ENCODE data around the gene PRDM4.
"Not testable (repeated sequence)": the region's sequence is repeated elsewhere in the genome, so short reads cannot be mapped to it uniquely, and the experiment has no call there.

Gene PRDM4

DNA sequence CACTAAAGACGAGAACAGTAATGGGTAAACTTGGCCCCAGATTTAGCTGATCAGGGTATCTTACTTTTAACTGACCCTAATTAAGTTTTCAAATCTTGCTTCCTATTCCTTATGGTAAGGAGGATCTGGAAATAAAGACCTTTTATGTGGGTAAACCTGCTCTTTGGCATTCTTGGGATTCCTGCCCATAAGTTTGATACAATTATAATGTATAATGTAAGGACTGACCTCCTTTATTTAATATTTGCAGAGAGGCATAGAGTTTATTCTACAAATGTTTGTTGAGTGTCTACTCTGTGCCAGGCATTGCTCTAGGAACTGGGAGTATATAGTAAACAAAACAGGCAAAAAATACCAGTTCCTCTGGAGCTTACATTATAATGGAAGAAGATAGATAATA is 4.4 kb upstream of the PRDM4 start:
- no peak for DNase-seq

DNA sequence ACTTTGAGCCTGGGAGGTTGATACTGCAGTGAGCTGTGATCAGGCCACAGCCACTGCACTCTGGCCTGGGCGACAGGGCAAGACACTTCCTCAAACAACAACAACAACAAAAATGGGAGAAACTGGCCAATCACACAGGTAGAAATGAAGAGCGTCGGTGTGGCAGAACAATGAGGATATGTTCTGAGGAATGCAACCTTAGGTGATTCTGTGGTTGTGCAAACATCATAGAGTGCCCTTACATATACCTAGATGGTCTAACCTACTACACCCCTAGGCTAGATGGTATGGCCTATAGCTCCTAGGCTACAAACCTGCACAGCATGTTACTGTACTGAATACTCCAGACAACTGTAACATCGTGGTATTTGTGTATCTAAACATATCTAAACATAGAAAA is 3.7 kb upstream of the PRDM4 start:
- DNase-seq = no peak

DNA sequence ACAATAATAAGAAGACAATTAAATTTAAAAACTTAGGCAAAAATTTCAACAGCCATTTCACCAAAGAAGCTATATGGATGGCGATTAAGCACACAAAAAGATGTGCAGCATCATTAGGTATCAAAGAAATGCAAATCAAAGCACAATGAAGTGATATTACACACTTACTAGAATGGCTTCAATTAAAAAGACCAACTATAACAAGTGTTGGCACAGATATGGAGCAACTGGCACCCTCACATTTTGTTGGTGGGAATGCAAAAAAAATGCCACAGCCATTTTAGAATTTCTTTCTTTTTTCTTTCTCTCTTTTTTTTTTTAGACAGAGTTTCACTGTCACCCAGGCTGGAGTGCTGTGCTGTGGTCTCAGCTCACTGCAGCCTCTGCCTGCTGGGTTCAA is 1.9 kb upstream of the PRDM4 start:
- DNase-seq = no peak

DNA sequence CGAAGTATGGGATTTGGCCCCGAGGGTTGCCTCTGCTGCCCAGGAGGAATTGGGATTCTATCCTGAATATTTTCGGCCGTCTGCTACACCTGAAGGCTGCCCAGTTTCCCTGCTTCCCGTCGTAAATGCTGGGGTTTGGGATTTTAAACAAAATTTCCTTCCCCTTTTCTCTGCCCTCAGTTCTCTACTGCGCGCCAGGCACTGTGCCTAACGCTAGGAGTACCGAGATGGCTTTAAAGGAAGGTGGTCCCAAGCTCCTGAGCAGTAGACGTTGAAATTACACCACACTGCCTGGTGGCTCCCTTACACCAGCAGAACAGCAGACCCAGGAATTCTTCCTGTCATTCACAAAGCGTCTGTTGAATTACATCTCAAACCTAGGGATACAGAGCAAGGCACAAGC is 566 bp upstream of the PRDM4 start:
- DNase-seq = no peak

DNA sequence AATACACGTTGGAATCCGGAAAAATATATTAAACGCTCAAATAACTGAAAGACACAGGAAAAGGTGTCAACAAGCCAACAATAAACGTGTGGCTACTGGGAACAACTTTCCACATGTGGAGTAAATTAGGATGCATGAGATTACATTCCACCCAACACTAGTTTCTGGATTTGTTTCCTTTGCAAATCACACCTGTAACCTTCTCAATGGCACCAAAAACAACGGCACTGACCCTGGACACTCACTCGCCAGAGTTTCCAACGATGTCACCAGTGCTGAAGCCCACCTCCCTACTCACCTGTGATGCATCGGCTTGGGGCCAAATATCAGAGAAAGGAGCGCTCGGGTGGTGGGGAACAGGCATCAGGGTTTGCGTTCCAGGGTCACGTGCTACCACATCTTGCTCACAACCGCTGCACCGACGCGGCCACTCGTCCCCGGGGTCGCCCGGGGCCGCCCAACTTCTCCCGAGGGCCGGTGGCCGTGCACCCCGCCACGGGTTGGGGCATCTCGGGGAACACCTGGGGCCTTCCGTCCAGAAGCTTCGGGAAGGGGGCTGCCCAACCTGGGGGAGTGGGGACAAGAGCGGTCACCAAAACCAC is 629 bp downstream of the PRDM4 start:
- no peak for DNase-seq

DNA sequence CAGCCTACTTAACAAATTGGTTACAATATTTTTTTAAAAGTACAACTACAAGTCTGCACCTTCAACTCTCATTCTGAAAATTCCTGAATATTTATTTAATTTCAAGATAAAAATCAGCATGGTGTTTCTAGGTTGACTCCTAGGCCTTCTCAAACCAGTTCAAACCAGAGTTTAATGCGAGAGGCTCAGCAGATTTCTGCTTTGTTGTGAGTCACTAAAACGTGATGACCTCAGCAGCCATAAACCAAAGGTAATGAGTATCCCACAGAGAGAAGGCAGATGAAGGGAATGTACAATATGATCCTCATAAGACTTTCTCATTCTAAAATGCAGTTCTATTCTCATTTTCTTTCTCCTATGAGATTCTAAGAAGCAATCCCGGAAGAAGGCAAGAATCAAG is 1.5 kb downstream of the PRDM4 start:
- no peak for DNase-seq

DNA sequence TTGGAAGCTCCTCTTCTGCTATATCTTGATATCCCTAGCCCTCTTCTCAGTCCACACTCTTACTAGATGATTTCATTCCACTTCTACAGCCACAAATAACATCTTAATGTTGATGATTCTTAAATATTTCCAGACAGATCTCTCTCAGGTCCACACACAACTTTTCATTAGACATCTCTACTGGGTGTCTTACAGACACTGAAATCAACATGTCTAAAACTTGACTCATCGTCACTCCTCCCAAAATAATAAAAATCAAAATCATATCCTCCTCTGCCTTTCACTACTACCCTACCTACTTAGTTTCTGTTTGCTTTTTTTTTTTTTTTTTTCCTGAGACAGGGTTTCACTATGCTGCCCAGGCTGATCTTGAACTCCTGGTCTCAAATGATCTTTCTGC is 11.9 kb downstream of the PRDM4 start:
- DNase-seq = no peak

DNA sequence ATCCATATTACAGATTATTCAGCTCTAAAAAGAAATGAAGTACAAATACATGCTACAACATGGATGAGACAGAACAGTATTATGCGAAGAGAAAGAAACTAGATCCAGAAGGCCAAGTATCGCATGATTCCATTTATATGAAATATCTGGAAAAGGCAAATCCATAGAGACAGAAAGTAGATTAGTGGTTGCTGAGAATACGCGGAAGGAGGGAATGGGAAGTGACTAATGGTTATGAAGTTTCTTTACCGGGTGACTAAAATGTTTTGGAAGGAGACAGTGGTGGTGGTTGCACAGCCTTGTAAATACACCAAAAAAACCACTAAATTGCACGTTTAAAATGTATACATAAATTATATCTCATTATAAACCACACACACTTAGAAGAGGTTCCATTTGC is 12.5 kb downstream of the PRDM4 start:
- no peak for DNase-seq

DNA sequence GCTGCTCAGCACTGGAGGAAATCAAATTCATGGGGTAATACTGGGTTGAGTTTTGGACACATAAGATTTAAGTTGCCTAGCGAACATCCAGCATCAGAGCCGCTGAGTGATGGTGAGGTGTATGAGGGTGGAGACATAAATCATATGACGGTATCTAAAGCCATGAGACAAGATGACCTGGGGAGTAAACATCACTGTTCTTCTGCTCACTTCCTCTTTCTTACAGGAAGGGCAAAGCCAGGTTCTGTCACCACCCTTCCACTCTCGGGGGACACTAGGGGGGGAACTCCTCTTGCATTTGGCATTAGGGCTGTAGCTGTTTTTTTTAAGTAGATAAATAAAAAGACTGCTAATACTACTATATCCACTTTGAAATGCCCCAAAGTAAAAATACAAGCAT is 24.0 kb downstream of the PRDM4 start:
- DNase-seq = no peak

DNA sequence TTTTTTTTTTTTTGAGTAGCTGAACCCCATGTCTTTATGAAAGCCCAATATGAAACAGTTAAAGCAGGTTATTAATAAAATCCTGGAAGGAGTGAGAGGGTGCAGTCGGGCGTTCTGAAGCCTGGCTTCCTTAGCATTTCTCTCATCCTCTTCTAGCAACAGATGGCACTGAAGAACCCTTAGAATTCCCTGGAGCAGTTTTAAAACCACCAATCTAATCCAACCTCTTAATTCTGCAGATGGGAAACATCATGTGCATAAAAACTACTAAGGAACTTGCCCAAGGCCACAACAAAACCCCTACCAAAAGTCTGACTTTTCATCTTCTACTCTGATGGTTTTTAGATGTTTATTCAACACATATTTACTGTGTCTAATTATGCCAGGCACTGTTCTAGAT is 25.2 kb downstream of the PRDM4 start:
- DNase-seq = no peak

DNA sequence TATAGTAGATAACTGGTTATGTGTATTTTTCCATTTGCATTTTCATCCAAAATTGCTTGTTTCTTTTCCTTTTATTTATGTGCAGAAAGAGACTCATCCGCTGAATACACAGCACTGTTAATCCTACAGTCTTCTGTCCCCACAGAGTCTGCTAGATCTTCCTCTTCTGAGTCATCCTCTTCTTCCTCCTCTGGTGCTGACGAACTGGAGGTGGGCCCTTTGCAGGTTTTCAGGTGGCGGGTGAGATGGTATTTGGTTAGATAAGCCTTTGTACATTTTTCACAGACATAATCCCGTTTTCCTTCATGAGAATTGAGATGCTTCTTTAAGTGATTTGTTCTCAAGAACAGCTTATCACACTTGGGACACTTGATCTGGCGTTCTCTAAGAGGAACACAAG is 26.8 kb downstream of the PRDM4 start:
- DNase-seq = no peak

DNA sequence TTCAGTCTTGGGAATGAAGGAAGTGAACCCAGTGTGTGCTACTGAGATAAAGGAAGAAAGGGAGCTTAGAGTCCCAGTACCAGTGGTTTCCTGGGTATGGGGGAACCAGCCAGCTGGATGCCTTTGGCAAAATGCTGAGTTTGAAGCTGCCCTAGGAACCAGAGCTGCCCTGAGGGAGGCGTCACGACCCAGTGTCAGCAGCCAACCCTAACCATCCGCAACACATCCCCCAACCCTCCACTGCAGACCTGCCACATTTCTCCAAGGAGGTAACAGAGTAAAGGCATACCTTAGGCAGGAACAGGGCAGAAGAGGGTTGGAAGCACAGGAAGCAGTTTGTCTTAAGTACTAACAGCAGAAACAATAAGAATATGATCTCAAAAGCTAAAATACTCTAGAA is 28.6 kb downstream of the PRDM4 start:
- DNase-seq = no peak

DNA sequence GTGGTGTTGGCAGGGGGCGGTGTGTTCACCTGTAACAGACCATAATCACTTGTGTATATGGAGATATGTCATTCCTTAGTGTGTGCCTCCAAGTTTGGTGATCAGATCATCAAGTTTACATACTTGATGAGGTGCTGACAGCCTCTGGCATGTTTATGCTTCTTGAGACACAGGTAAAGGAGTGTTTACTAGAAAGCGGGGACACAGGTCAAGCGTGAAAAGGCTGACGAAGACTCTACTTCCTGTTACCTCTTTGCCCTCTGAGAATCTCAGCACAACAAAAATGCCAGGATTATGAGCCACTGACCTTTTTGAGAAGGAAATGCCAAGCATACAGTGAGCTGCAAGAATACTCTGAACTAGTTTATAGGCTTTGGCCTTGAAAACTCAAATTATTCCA is 29.6 kb downstream of the PRDM4 start:
- no peak for DNase-seq

DNA sequence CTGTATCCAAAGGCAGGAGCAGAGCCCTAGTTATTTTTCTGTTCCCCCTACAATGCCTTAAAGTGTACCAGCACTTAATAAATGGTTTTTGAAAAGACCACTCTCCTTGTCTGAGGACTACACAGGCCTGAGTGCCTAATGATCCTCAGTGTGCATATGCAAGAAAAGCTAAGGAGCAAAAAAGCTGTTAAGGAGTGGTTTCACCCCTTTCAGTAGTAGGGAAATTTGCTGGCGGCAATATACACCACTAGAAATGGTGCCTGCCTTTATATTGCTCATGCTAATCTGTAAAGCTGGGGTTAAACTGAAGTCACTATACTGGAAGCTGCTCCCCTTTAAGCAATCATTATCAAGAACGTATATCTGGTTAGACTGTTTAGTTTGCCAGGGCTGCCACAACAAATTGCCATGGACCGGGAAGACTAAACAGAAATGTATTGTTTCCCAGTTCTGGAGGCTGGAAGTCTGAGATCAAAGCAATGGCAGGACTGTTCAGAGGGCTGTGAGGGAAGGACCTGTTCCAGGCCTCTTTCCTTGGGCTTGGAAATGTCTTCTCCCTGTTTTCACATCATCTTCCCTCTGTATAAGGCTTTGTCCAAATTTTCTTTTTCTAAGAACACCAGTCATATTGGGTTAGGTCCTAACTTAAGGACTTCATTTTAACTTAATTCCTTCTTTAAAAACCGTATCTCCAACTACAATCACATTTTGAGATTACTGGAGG is 30.2 kb downstream of the PRDM4 start:
- DNase-seq = no peak

DNA sequence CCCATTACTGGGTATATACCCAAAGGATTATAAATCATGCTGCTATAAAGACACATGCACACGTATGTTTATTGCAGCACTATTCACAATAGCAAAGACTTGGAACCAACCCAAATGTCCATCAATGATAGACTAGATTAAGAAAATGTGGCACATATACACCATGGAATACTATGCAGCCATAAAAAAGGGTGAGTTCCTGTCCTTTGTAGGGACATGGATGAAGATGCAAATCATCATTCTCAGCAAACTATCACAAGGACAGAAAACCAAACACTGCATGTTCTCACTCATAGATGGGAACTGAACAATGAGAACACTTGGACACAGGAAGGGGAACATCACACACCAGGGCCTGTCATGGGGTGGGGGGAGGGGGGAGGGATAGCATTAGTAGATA is 33.2 kb downstream of the PRDM4 start:
- not testable (repeated sequence) for DNase-seq

DNA sequence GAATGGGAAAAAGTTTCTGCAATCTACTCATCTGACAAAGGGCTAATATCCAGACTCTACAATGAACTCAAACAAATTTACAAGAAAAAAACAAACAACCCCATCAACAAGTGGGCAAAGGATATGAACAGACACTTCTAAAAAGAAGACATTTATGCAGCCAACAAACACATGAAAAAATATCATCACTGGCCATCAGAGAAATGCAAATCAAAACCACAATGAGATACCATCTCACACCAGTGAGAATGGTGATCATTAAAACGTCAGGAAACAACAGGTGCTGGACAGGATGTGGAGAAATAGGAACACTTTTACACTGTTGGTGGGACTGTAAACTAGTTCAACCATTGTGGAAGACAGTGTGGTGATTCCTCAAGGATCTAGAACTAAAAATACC is 33.6 kb downstream of the PRDM4 start:
- not testable (repeated sequence) for DNase-seq

DNA sequence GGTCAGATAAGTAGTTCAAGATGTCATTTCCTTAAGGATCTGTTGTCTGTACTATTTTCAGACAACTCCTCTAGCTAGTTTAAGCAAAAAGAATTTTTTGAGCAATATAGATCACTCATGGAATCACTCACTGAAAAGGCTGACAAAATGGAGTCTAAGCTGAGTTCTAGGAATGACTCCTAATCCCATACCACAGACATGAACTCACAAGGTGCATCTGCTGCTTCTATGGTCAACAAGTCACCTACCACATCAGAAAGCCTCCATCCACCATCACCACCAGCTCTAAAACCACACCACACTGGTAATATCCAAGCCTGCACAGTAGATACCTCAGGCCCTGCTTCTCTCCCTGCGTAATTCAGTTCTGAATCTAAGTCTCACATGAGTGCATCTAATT is 42.3 kb downstream of the PRDM4 start:
- no peak for DNase-seq

DNA sequence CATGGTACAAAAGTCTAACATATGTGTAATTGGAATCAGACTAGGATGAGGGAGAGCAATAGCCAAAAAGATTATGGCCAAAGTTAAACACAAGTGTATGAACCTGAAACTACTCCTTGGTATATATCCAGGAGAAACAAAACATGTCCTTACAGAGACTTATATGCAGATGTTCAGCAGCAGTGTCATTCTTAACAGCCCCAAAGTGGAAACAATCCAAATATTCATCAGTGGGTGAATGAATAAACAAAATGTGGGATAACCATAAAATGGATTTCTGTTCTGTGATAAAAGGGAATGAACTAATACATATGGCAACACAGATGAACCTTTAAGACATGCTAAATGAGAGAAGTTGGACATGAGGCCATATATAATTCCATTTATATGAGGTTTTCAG is 45.2 kb downstream of the PRDM4 start:
- no peak for DNase-seq

DNA sequence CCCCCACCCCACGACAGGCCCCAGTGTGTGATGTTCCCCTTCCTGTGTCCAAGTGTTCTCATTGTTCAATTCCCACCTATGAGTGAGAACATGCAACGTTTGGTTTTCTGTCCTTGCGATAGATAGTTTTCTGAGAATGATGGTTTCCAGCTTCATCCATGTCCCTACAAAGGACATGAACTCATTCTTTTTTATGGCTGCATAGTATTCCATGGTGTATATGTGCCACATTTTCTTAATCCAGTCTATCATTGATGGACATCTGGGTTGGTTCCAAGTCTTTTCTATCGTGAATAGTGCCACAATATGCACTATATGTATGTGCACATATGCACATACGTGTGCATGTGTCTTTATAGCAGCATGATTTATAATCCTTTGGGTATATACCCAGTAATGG is 55.4 kb downstream of the PRDM4 start:
- DNase-seq = not testable (repeated sequence)

DNA sequence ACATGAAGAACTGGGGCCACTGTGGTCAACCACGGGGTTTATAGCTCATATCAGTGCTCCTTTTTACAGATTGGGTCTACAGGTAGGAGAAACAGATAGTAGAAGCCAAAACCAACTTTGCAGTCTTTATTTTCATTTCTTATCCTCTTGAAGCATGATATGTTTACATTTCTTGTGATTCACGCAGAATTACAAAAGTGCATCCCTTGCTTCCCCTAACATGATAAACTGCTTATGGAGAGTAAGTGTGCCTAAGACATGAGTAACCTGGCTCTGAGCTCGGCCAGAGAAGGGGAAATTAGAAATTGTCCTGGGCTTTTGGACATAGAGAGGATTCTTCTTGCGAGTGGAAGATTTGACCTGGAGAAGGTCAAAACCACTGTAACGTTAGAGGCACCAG is 56.9 kb downstream of the PRDM4 start:
- DNase-seq = no peak

DNA sequence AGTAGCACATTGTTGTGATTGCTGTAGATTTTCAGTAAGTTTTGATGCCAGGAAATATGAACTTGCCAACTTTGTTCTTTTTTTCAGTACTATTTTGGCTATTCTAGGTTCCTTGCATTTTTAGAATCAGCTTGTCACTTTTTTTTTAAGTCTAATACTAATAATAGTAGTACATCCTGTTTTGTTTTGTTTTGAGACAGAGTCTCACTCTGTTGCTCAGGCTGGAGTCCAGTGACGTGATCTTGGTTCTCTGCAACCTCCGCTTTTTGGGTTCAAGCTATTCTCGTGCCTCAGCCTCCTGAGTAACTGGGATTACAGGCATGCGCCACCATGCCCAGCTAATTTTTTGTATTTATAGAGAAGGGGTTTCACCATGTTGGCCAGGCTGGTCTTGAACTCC is 58.8 kb downstream of the PRDM4 start:
- no peak for DNase-seq

DNA sequence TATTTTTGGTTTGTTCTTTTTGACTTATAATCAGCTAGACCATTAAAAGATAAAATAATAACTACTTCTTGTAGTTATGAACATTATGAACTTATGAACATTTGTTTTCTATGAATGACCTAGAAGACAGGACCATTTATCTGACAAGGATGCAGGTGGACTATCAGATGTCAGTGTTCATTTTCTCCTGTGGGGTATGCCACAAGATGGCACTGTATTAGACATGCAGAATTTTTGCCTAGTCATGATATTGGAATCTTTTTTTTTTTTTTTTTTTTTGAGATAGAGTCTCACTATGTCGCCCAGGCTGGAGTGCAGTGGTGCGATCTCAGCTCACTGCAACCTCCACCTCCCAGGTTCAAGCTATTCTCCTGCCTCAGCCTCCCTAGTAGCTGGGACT is 65.2 kb downstream of the PRDM4 start:
- DNase-seq = not testable (repeated sequence)

DNA sequence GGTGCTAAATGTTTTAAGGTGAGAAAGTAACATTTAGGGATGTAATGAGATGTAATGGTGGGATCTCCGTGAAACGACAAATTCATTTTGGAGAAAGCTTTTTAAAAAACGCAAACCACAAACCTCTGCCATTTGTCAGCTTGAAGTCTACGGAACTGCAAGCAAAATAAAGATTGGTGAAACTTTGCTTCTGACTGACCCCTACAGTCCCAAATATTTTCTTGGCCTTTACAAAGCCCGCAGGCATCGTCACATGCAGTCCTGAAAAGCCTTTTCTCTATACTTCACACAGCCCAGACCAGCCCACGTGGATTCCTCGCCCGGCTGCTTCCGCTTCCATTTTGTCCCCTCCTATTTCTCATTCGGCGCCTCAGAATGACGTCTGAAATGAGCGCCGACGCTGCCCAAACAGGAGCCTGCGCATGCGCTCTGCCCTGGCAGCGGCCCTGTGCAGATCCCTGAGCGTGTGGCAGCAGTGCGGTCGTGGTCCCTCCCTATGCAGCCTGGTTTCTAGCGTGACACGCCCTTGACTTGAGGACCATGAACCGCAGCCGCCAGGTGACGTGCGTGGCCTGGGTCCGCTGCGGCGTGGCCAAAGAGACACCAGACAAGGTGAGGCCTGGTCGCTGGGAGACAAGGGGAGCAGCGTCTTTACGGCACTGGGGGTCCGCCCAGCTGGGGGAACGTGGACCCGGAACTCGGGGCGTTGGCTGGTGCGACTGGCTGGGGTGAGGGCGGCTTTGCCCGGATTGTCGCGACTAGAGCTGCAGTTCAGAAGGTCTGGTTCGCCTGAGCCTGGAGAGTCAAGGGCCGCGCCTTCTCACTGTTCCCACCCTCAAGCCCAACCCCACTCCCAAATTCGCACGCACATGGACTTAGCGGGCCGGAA is 75.3 kb downstream of the PRDM4 start, which contains the start of gene PWP1:
Gene PWP1, plus strand, starts transcription at position 440 of the 889 bp plus-strand sequence. Its CDS starts 101 bp downstream, at position 541.
- peak; percentile 97 for DNase-seq

DNA sequence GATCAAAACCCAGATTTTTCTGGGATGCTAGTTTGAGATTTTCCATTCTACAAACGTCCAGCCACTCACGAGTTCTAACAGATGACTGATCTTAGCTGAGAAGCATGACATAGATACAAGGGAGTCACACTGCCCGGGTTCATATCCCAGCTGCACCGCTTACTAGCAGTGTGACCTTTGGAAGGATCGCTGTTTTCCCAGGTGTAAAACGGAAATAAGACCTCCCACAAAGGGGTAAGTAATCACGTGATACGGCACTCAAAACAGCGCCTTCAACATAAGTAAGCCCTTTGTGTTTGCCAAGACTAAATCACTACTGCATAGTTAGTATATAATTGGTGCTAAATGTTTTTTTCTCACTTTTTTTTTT is 76.0 kb downstream of the PRDM4 start:
- peak; percentile 51 for DNase-seq

Measured in femur (tissue), 1 donor.